Breast epithelium (tissue), 3 donors: ENCODE measurements around the gene SRRM3.

Experiments
- CTCF ChIP-seq, 3 donors: fragments of 450-650 bp; IDR thresholded peaks; one replicate each; pipeline ENCODE4 v1.5.1; 2016 to 2017; ENCODE audit warnings: antibody characterized with exemption in 3 of 3, mild to moderate bottlenecking in 3 of 3, moderate library complexity in 3 of 3
- POLR2A ChIP-seq: fragments of 450-650 bp; IDR thresholded peaks from one replicate; pipeline ENCODE4 v1.6.1; 2016; ENCODE audit warnings: antibody characterized with exemption, mild to moderate bottlenecking, moderate library complexity

- TF ChIP-seq CTCF (IDR thresholded peaks at IDR 0.05) = no peak
- no peak for TF ChIP-seq POLR2A
Measured at GRCh38 chr7:76193883-76194282, 7.8 kb upstream of the SRRM3 start.
